ENCODE measurements around the gene THEM4. TPM values are rescaled to one million over a fixed set of nuclear protein-coding genes. Genes with fewer than 3 reads are reported as not detected.

THEM4 gene
- total RNA-seq, 1 experiment from 2014 or later: 10.9 TPM

DNA sequence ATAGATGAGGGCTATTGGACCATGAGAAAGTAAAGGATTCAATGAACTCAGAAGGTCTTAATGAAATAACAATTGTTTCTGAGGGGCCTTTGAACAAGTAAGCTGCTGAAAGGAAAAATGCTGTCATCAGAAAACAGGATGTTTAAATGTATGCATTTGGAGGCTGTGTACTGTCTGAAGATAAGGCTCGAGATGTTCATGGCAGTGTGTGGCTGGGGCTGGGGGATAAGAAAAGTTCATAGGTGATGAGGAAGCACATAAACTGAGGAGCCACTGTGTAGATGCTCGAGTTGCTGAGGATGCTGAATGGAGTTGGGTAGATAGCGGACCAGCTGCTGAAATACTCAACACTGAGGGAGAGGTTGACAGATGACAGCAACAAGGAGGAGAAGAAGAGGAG is 17.8 kb downstream of the THEM4 start:
- H3K9me3 Mint-ChIP-seq: peaks cover 9% of the 10 kb centered on the region
- H3K27me3 Mint-ChIP-seq (ENCODE audit: low read depth): no peaks in the 10 kb centered on the region
- H3K4me3 Mint-ChIP-seq: no peak overlapping the region
- H3K4me1 Mint-ChIP-seq: no peaks in the 10 kb centered on the region
- H3K27ac Mint-ChIP-seq: no peak overlapping the region
- peaks cover 29% of the 10 kb centered on the region for H3K36me3 Mint-ChIP-seq
- CTCF ChIA-PET: interaction anchor here (1.2 kb wide), 2 partner anchors 77 to 110 kb away, joined by 3 to 7 read pairs; no protein-coding TSS in a partner anchor
- no peak for DNase-seq (ENCODE audit: low spot score)
- POLR2A ChIA-PET: no interaction called here
- TF ChIP-seq, protein P1, sequence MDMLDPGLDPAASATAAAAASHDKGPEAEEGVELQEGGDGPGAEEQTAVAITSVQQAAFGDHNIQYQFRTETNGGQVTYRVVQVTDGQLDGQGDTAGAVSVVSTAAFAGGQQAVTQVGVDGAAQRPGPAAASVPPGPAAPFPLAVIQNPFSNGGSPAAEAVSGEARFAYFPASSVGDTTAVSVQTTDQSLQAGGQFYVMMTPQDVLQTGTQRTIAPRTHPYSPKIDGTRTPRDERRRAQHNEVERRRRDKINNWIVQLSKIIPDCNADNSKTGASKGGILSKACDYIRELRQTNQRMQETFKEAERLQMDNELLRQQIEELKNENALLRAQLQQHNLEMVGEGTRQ (CRISPR knock-in tag; IDR thresholded peaks at IDR 0.05): no peak
- no peak for TF ChIP-seq ZNF396 (CRISPR knock-in tag; IDR thresholded peaks at IDR 0.05; ENCODE audit: borderline replicate concordance)
- TF ChIP-seq ESRRA (CRISPR knock-in tag; IDR thresholded peaks at IDR 0.05; ENCODE audit: borderline replicate concordance): no peak
- TF ChIP-seq, protein P2, sequence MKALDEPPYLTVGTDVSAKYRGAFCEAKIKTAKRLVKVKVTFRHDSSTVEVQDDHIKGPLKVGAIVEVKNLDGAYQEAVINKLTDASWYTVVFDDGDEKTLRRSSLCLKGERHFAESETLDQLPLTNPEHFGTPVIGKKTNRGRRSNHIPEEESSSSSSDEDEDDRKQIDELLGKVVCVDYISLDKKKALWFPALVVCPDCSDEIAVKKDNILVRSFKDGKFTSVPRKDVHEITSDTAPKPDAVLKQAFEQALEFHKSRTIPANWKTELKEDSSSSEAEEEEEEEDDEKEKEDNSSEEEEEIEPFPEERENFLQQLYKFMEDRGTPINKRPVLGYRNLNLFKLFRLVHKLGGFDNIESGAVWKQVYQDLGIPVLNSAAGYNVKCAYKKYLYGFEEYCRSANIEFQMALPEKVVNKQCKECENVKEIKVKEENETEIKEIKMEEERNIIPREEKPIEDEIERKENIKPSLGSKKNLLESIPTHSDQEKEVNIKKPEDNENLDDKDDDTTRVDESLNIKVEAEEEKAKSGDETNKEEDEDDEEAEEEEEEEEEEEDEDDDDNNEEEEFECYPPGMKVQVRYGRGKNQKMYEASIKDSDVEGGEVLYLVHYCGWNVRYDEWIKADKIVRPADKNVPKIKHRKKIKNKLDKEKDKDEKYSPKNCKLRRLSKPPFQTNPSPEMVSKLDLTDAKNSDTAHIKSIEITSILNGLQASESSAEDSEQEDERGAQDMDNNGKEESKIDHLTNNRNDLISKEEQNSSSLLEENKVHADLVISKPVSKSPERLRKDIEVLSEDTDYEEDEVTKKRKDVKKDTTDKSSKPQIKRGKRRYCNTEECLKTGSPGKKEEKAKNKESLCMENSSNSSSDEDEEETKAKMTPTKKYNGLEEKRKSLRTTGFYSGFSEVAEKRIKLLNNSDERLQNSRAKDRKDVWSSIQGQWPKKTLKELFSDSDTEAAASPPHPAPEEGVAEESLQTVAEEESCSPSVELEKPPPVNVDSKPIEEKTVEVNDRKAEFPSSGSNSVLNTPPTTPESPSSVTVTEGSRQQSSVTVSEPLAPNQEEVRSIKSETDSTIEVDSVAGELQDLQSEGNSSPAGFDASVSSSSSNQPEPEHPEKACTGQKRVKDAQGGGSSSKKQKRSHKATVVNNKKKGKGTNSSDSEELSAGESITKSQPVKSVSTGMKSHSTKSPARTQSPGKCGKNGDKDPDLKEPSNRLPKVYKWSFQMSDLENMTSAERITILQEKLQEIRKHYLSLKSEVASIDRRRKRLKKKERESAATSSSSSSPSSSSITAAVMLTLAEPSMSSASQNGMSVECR (CRISPR knock-in tag; IDR thresholded peaks at IDR 0.05; ENCODE audit: borderline replicate concordance): no peak
- TF ChIP-seq ZNF281 (CRISPR knock-in tag; IDR thresholded peaks at IDR 0.05): no peak
- TF ChIP-seq, protein P3, sequence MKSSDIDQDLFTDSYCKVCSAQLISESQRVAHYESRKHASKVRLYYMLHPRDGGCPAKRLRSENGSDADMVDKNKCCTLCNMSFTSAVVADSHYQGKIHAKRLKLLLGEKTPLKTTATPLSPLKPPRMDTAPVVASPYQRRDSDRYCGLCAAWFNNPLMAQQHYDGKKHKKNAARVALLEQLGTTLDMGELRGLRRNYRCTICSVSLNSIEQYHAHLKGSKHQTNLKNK (CRISPR knock-in tag; IDR thresholded peaks at IDR 0.05): no peak
- TF ChIP-seq GTF2I (CRISPR knock-in tag; conservative IDR thresholded peaks at IDR 0.05): no peak
- ATAC-seq: no peak

DNA sequence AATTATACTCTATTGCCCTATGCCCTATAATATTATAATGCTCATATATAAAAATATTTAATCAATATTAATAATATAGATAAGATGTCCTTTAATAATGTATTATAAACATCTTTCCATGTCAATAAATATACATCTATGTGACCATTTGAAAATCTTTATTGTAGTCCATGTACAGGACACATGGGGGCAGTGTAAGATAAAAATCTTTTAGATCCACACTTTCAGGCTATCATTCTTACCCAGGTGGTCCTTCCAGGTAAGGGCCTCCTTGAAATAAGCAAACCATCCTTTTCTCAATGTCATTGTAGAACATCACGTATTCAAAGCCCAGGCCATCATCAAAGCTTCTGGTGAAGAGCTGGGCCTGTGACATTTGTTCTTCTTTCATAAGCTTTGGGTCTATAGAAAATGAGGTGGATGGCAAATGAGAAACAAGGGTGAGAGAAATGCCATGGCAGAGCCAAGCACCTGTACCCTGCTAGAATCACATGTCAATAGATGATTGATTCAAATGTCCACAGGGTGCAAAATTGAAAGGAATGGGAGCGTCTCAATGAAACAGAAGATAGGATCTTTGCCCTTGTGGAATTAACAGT is 20.2 kb downstream of the THEM4 start:
- Mint-ChIP-seq H3K36me3 (peaks cover 29% of the 10 kb centered on the region), H3K9me3 (peaks cover 10% of the 10 kb centered on the region), H3K27ac (no peak overlapping the region), H3K4me1 (no peaks in the 10 kb centered on the region), H3K4me3 (no peak overlapping the region), H3K27me3 (ENCODE audit: low read depth) (no peaks in the 10 kb centered on the region)
- no peak for TF ChIP-seq NR1H2 (CRISPR knock-in tag; IDR thresholded peaks at IDR 0.05)
- 0 out of 2 replicates have a peak, but pooled peaks have one; percentile 36 for TF ChIP-seq CTCF (IDR thresholded peaks at IDR 0.05)
- ChIA-PET CTCF (interaction anchor here (2.5 kb wide), 1 partner anchor 112 kb away, joined by 12 read pairs; no protein-coding TSS in a partner anchor), POLR2A (no interaction called here)
- ATAC-seq (no peak), DNase-seq (ENCODE audit: low spot score) (no peak)

DNA sequence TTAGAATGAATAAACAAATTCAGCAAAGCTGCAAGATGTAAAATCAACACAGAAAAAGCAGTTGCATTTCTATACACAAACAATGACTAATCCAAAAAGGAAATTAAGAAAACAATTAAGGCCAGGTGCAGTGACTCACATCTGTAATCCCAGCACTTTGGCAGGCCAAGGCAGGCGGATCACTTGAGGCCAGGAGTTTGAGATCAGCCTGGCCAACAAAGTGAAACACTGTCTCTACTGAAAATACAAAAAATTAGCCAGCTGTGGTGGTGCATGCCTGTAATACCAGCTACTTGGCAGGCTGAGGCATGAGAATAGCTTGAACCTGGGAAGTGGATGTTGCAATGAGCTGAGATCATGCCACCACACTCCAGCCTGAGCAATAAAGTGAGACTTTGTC is 22.3 kb downstream of the THEM4 start:
- Mint-ChIP-seq H3K4me3 (no peak overlapping the region), H3K27ac (no peak overlapping the region), H3K4me1 (no peaks in the 10 kb centered on the region), H3K9me3 (peaks cover 10% of the 10 kb centered on the region), H3K36me3 (peaks cover 20% of the 10 kb centered on the region), H3K27me3 (ENCODE audit: low read depth) (no peaks in the 10 kb centered on the region; the same call in 1 of the 2 replicates)
- POLR2A ChIA-PET: no interaction called here
- CTCF ChIA-PET: interaction anchor here (2.5 kb wide), 1 partner anchor 114 kb away, joined by 12 read pairs; no protein-coding TSS in a partner anchor
- ATAC-seq (no peak), DNase-seq (ENCODE audit: low spot score) (no peak)
- no peak for TF ChIP-seq ZNF396 (CRISPR knock-in tag; IDR thresholded peaks at IDR 0.05; ENCODE audit: borderline replicate concordance)
- TF ChIP-seq MAX (CRISPR knock-in tag; IDR thresholded peaks at IDR 0.05): no peak
- no peak for TF ChIP-seq SMAD3 (CRISPR knock-in tag; IDR thresholded peaks at IDR 0.05; ENCODE audit: borderline replicate concordance)
- TF ChIP-seq, protein P4, sequence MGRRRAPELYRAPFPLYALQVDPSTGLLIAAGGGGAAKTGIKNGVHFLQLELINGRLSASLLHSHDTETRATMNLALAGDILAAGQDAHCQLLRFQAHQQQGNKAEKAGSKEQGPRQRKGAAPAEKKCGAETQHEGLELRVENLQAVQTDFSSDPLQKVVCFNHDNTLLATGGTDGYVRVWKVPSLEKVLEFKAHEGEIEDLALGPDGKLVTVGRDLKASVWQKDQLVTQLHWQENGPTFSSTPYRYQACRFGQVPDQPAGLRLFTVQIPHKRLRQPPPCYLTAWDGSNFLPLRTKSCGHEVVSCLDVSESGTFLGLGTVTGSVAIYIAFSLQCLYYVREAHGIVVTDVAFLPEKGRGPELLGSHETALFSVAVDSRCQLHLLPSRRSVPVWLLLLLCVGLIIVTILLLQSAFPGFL (CRISPR knock-in tag; IDR thresholded peaks at IDR 0.05; ENCODE audit: borderline replicate concordance): no peak
- no peak for TF ChIP-seq ZNF138 (CRISPR knock-in tag; conservative IDR thresholded peaks at IDR 0.05)
- TF ChIP-seq USF1 (CRISPR knock-in tag; IDR thresholded peaks at IDR 0.05): no peak
- TF ChIP-seq ESRRA (CRISPR knock-in tag; IDR thresholded peaks at IDR 0.05; ENCODE audit: borderline replicate concordance): no peak
- TF ChIP-seq CREB1 (CRISPR knock-in tag; IDR thresholded peaks at IDR 0.05): no peak
- TF ChIP-seq CBFB (CRISPR knock-in tag; IDR thresholded peaks at IDR 0.05; ENCODE audit: low read depth): no peak
- no peak for TF ChIP-seq NFE2L1 (CRISPR knock-in tag; IDR thresholded peaks at IDR 0.05)
- TF ChIP-seq ZNF263 (CRISPR knock-in tag; IDR thresholded peaks at IDR 0.05; ENCODE audit: low read depth): no peak

Measured in WTC11 (cell line).